NCI-H128 (cell line): ENCODE results near the gene CADM4.
"Not testable (repeated sequence)": the region's sequence is repeated elsewhere in the genome, so short reads cannot be mapped to it uniquely, and the experiment has no call there.

Experiments used
- DNase-seq: peaks from one replicate; lab custom pipeline; 2025; ENCODE audit not compliant: unreplicated experiment; lab: John Stamatoyannopoulos, UW

CADM4 gene

GRCh38 chr19:43589678-43590077, 50.0 kb downstream of the CADM4 start:
- no peak for DNase-seq

GRCh38 chr19:43589277-43589676, 50.4 kb downstream of the CADM4 start:
- DNase-seq, result no peak

GRCh38 chr19:43587029-43587428, 52.6 kb downstream of the CADM4 start:
- DNase-seq, result not testable (repeated sequence)

- no peak for DNase-seq
Measured at GRCh38 chr19:43586346-43586745, 53.3 kb downstream of the CADM4 start.

GRCh38 chr19:43584484-43584883, 55.2 kb downstream of the CADM4 start:
- DNase-seq, result no peak

GRCh38 chr19:43582495-43582894, 57.2 kb downstream of the CADM4 start:
- no peak for DNase-seq

GRCh38 chr19:43581467-43581866, 58.2 kb downstream of the CADM4 start:
- DNase-seq, result no peak

- DNase-seq, result no peak
Measured at GRCh38 chr19:43578787-43579186, 60.9 kb downstream of the CADM4 start.

GRCh38 chr19:43575955-43576878, 63.4 kb downstream of the CADM4 start:
- DNase-seq, result no peak

GRCh38 chr19:43575156-43575950, 64.3 kb downstream of the CADM4 start, which contains the start of the genes PINLYP and XRCC1:
TSS of gene PINLYP (plus strand) at chr19:43575801. CDS start at chr19:43577192, 1,391 bp downstream.
TSS of gene XRCC1 (minus strand) at chr19:43575527. CDS start at chr19:43575458, 69 bp downstream.
- DNase-seq, result peak; percentile 98

GRCh38 chr19:43574424-43575155, 65.1 kb downstream of the CADM4 start:
- DNase-seq, result no peak
